ENCODE measurements around the gene NCKAP1.
"Not testable (repeated sequence)": the region's sequence is repeated elsewhere in the genome, so short reads cannot be mapped to it uniquely, and the experiment has no call there.

NCKAP1 gene

DNA sequence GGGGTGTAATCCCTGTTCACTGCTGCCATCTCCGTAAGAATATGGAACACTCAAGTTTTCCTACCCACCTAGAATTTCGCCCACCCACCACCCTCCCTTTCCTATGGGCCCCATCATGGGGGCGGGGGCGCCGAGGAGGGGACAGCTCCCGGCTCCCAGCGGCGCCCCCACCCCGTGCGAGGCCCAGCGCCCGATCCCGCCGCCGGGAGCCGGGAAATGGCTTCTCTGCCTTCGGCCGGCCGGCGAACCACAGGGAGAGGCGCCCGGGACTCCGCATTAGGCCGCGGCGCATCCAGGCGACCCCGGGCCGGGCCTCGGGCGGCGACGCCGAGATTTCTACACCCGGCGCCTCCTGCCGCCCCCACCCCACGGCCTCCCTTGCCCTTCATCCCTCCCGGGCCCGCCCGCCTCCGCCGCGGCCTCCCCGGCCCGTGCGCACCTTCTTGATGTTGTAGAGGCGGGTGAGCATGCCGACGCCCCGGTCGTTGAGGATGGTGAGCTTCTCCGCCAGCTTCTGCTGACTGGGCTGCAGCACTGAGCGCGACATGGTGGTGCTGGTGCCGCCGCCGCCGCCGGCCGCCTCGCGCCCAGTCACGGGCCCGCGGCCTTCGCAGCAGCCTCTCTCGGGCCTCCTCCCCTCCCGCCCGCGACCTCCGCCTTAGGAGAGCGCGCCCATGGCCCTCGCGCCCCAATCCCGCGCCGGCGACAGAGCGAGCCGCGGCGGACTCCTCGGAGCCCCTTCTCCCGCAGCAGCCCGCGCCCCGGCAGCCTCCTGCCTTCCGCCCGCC lies 510 bp downstream of the NCKAP1 start:
- DNase-seq, result peak in 1 of 2 donors; percentile 34

GRCh38 chr2:183037074-183037552 lies 1.1 kb downstream of the NCKAP1 start:
- DNase-seq, result no peak

- peak in 1 of 2 donors; percentile 29 for DNase-seq
Observed at GRCh38 chr2:183035954-183036669, 2.1 kb downstream of the NCKAP1 start.

GRCh38 chr2:183035298-183035953 lies 2.8 kb downstream of the NCKAP1 start:
- no peak for DNase-seq

GRCh38 chr2:183034806-183035205 lies 3.5 kb downstream of the NCKAP1 start:
- DNase-seq, result no peak

GRCh38 chr2:183033951-183034350 lies 4.3 kb downstream of the NCKAP1 start:
- no peak for DNase-seq

DNA sequence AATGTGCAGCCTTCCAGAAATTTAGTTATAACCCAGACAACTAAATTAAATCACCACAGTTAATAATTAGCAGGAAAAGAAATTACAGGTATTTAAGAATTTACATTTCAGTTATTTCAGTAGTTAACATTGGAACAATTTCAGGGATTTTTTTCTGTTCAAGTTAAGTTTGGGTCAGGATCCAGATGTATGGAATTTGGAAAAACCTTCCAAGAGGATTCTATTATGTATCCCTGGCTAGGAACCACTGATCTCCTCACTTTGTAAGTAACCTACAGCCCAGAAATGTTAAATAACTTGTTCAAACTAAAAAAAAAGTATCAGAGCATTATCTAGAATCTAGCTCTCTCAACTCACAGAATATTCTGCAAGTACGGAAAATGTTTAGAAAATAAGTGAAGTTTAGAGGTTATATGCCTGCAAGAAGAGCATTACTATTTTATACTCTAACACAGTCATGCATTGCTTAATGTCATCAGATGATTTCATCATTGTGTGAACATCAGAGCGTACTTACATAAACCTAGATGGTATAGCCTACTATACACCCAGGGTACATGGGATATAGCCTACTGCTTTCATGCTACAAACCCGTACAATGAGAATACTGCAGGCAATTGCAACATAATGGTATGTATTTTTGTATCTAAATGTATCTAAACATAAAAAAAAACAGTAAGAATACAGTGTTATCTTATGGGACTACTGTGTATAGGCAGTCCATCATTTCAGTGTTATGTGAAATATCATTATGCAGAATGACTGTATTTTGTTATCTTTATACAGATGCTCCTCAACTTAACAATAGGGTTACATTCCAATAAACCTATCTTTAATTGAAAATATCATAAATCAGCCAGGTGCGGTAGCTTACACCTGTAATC lies 6.1 kb downstream of the NCKAP1 start:
- no peak for DNase-seq

- no peak for DNase-seq
Observed at GRCh38 chr2:183029219-183029618, 9.0 kb downstream of the NCKAP1 start.

DNA sequence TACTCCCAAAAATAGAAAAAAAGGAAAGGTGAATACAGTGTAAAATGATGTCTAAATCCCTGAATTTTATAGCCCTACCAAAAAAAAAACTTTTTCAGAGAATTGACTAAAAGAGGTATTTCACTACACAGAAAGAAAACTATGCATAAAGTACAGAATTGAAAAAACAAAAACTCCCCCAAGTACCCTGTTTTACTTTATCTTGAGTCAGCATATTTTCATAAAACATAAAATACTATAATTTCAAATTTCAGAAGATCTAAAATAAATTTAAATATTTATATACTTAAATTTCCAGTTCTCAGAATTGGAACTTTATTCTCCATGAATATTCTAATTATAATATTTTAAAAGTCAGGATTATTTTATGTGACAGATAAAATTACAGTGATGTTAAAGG lies 10.1 kb downstream of the NCKAP1 start:
- no peak for DNase-seq

- no peak for DNase-seq
Observed at GRCh38 chr2:183027443-183027842, 10.8 kb downstream of the NCKAP1 start.

GRCh38 chr2:183026424-183026823 lies 11.8 kb downstream of the NCKAP1 start:
- no peak for DNase-seq

- DNase-seq, result no peak
Observed at GRCh38 chr2:183025993-183026392, 12.3 kb downstream of the NCKAP1 start.

- no peak for DNase-seq
Observed at GRCh38 chr2:183024339-183025095, 13.7 kb downstream of the NCKAP1 start.

DNA sequence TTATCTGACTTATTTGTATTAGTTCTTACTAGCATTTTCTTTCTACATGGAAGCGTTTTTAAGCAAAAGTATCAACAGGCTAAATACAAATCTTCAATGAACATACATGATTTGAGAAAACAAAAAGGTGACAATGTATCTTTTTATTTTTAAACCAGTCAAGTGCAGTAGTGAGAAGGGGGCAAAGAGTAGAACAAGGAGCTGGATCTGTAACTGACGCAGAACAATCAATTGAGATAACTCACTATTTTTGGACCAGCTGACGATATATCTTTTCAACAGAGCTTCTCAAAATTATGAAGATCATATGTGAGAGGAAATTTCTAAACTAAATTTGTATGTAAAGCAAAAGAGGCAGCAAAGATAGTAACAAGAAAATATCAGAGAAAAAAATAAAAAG lies 15.5 kb downstream of the NCKAP1 start:
- DNase-seq, result no peak

- DNase-seq, result no peak
Observed at GRCh38 chr2:183021613-183022012, 16.6 kb downstream of the NCKAP1 start.

DNA sequence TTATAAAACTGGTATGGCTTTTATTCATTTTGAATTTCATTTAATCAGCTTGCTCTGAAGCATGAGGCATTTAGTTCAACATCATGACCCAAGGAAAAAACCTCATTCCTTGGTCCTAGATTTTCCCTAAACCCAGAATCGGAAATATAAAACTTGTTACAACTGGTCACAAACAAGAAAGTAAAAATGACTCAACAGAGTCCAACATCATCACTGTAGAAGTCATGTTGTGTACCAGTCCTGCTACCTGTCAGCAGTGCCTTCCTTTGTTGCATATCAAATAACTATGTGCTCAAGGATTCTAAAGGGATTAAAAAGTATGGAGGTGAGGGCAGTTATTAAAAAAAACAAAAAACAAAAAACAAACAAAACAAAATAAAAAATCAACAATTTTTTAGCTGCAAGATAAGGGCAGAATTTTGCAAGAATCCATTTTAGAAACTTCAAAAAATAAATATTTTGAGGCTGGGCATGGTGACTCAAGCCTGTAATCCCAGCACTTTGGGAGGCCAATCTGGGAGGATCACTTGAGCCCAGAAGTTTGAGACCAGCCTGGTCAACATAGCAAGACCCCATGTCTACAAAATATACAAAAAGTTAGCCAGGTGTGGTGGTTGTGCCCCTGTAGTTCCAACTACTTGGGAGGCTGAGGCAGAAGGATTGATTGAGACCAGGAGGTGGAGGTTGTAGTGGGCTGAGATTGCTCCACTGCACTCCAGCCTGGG lies 18.4 kb downstream of the NCKAP1 start:
- DNase-seq, result no peak

DNA sequence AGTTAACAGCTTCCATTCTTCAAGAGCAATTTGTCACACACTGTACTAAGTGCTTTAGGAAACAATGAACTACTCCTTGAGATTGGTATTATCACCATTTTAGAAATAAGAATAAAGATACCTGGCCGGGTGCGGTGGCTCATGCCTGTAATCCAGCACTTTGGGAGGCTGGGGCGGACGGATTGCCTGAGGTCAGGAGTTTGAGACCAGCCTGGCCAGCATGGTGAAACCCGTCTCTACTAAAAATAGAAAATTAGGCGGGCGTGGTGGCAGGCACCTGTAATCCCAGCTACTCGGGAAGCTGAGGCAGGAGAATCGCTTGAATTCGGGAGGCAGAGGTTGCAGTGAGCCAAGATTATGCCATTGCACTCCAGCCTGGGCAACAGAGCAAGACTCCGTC lies 20.4 kb downstream of the NCKAP1 start:
- not testable (repeated sequence) for DNase-seq

GRCh38 chr2:183014005-183014404 lies 24.3 kb downstream of the NCKAP1 start:
- no peak for DNase-seq

DNA sequence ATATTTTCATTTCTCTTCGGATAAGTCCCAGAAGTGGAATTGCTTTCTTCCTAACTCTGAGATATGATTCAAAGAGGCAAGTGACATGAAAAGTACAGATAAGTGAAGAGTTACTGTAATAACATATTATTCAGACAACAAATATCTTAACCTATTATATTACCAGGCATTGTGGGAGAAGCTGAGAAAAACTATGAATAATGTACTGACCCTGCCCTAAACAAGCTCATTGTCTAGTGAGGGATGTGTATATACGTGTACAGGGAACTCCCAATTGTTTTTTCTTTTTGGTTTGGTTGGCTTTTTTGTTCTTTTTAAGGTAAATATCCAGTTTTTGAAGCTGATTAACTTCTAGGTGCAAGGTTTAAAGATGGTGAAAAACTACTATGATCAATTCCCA lies 26.5 kb downstream of the NCKAP1 start:
- no peak for DNase-seq

DNA sequence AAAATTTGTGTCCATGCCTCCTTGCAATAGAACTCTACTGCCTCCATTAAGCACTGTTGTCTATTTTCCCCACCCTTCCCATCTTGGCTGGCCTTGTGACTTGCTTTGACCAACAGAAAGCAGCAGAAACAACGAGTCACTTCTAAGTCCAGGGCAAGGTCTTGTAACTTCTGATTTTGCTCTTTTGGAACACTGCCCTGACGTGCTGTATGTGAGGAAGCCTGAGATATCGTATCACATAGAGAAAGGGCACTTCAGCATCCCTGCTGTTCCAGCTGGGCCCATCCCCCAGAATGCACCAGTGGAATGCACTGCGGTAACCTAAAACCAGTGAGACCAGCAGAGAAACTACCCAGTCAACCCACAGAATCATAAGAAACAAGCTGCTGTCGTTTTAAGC lies 28.1 kb downstream of the NCKAP1 start:
- DNase-seq, result no peak

DNA sequence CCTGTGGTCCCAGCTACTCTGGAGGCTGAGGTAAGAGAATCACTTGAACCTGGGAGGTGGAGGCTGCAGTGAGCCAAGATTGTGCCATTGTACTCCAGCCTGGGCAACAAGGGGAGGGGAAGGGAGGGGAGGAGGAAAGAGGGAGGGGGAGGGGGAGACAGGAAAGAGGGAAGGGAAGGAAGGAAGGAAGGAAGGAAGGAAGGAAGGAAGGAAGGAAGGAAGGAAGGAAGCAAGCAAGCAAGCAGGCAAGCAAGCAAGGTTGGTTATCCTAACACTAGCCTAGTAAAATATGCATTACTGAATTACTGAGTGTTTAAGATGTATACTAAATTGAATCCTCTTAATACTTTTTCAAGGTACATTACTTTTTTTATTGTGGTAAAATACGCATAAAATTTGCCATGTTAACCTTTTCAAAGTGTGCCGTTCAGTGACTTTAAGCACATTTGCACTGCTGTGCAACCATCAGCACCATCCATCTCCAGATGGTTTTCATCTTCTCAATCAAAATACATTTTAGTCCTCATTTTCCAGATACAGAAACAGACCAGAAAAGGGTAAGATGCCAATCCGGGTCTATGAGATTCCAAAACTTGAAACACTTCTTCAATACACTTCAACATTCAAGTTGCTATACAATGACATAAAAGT lies 28.9 kb downstream of the NCKAP1 start:
- DNase-seq, result no peak
